ENCODE measurements around the gene STH.

- TF ChIP-seq CTCF (IDR thresholded peaks at IDR 0.05) (no peak), POLR2A (IDR thresholded peaks at IDR 0.05) (no peak)
Observed at GRCh38 chr17:45987706-45988105, 11.3 kb upstream of the STH start.

Data from testis (tissue), 2 donors.